NCI-H187 (cell line): Measurements from ENCODE around the gene KSR1.

Experiments
- DNase-seq, 2 experiments: peaks; one replicate each; lab custom pipeline; 2025; lab: John Stamatoyannopoulos, UW

KSR1 gene

DNA sequence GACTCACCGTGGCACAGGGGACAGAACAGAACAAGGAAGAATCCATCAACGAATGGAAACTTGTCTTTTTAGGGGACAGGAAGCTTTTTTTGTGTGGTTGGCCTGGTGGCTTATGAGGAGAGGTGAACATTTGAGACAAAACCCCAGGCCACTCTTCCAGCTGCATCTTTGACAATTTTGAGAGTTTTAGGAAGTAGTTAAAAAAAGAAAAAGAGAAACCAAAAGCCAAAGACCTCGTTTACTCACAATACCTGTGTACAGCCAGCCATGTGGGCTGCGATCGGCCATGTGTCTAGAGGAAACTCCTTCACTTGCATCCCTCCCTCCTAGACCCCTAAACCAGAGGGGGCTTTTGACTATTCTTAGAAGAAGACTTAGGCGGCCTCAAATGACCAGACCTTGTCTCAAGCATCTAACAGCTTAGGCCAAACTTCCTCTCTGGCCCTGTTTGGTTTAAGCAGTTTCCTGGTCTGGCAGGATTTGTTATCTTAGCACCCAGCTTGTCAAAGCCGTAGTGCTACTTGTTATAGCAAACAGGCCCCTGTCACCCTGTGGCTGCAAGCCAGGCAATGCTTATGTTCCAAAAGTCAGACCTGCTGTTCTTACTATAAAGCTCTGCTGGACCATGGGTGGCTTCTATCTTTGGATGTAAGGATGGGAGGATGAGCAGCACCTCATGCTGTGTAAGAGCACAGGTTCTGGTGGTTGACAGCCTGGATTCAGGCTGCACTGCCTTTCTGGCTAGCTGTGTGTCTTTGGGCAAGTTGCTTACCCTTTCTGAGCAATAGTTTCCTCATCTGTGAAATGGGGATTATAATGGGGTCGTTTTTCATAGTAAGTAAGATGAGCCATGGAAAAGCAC lies 17.7 kb downstream of the KSR1 start:
- no peak for DNase-seq

DNA sequence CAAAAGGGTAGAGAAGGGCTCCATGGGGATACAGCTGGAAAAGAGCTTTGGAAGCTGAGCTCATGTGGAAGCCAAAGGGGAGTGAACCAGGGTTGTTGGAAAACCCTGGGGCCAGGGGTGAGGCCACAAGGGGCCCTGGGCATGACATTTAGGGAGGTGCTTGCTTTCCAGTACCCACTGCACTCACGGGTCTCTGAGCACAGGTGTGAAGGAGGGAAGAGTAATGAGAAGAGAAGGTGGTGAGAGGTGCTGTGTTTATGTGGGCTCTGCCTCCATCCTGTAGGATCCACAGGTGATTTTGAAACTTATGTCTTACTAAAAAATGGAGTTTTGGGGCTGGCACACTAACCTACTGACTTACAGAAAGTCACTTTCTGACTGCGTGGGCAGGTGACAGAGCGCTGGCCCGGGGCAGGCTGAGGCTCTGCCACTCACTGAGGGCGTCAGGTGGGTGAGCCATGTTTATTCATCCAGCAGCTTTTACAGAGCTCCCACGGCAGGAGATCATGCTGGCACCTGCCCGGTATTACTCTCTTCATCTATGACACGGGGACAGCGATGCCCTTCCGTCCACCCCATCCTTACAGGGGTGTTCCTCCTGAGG lies 18.9 kb downstream of the KSR1 start:
- DNase-seq, result no peak

GRCh38 chr17:27475981-27476895 lies 20.0 kb downstream of the KSR1 start:
- no peak for DNase-seq

GRCh38 chr17:27477050-27477888 lies 21.0 kb downstream of the KSR1 start:
- DNase-seq, result no peak

- no peak for DNase-seq
Observed at GRCh38 chr17:27477971-27478684, 21.9 kb downstream of the KSR1 start.

DNA sequence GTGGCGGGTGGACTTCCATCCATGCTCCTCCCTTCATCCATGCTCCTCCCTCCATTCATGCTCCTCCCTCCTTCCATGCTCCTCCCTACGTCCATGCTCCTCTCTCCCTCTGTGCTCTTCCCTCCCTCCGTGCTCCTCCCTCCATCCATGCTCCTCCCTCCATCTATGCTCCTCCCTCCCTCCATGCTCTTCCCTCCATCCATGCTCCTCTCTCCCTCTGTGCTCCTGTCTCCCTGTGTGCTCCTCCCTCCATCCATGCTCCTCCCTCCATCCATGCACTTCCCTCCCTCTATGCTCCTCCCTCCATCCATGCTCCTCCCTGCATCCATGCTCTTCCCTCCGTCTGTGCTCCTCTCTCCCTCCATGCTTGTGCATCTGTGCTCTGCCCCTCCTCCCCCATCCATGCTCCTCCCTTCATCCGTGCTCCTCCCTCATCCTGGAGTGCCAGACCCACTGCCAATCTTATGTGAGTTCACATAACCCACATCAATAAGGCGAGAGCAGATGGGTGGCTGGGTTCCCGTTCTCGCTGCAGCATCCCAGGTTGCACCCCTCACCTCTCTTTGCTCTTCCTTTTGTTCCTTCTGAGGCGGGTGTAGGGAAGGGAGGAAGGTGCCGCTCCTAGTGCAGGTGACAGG lies 22.8 kb downstream of the KSR1 start:
- no peak for DNase-seq

- no peak for DNase-seq
Observed at GRCh38 chr17:27479838-27480237, 23.6 kb downstream of the KSR1 start.

DNA sequence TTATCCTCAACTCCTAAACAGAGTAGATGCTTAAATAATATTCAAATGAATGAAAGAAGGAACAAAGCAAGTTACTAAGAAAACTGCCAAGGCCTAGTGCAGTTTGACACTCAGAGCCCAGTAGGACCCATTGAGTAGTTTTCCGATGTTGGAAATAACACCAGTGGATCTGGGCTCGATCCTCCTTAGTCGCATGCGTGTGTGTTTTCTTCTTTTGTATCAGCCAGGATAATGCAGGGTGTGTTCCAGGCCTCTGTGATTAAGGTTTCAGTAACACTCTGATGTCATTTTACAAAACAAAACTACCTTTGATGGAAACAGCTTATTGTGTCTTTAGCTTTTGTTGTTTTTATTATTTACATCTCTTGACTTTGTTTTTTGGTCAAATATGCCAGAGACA lies 24.5 kb downstream of the KSR1 start:
- DNase-seq, result no peak

DNA sequence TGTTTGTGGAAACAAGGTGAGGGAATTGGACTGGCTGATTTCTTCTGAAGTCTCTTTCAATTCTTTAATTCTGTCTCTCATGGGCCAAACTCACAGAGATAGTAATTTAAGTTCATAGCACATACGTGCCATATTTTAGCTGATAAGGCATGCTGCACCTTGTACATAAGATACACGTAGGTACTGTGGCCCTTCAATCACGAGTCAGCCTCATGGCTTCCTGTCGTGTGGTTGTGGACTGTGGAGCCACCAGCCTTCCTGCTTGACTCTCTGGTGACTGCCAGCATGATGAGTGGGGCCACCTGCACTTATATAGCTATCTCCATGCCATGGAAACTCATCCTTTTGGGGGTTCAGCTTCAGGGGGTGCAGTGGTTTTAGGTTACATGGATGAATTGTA lies 25.1 kb downstream of the KSR1 start:
- no peak for DNase-seq

- no peak for DNase-seq
Observed at GRCh38 chr17:27485125-27485524, 28.9 kb downstream of the KSR1 start.

DNA sequence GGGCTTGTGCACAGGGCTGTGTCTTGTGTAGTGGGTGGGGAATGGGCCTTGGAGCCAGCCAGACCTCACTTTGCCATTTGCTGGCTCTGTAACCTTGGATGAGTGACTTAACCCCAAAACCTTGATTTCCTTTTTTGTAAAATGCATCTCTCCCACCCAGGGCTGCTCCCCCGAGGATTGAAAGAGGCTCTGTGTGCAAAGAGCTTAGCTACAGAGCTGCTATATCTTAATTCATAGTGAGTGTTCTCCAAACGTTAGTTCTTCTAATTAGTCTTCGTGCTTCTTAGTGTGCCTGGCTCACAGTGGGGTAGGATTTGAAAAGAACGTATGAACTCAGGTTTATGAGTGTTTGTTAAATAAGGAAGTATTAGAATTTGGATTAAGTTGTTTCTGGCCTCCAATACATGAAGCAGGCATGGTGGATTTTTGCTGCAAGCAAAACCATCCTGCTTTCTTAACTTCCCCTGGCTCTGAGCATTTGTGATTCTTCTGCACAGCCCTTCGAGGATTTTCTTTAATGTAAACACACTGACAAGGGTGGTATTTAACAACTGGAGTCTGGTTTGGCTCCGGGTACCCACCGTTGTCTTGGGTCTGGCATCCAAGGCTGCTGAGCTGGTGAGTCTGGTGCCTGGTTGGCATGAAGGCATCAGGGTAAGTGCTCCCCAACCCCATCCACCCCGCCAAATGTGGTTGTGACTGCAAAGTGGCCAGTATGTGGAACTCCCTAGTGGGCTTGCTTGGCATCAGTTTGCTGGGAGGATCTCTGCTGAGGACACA lies 29.7 kb downstream of the KSR1 start:
- no peak for DNase-seq

DNA sequence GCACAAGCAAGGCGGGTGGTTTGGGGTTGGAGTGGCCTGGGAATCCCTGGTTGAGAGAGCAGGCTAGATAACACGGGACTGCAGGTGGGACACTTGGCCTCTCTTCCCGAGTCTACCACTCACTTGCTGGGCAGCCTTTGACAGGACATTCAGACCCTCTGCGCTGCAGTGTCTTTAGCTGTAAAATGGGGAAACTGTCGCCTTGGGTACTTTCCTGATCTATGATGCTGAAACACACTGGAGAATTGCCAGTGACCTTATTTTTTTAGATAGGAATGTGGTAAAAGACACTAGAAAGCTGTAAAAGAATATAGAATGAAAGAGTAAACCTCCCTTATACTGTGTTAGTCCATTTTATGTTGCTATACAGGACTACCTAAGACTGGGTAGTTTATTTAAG lies 30.5 kb downstream of the KSR1 start:
- no peak for DNase-seq

- DNase-seq, result no peak
Observed at GRCh38 chr17:27488231-27488630, 32.0 kb downstream of the KSR1 start.

DNA sequence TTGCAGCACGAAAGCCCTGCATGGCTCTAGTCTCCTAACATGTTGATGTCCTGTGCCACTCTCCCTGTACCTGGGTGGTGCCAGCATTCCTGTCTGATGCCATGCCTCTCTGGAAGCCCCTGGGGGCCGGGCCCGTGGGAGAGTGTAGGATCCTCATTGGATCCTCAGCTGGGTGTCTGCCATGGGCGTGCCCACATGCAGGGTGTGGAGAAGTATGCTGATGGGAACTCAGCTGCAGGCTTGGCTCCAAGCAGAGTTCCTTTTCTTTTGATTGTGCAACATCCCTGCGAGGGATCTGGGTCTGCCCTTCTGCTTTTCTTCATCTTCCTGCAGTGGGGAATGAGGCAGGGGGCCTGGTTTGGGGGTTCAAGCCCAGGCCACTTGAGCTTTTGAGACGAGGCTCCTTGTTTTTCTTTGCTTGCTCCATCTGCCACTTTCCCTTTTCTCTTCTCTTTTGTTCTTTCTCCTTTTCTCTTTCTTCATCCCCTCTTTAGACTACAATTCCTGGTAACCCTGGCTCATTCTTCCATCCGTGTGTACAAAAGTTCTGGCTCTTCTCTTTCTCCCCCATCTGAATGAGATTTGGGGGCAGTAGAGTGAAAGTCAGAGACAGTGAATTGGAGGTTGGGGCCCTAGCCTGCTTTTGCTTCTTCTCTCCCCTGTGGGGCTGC lies 32.9 kb downstream of the KSR1 start:
- DNase-seq, result no peak

DNA sequence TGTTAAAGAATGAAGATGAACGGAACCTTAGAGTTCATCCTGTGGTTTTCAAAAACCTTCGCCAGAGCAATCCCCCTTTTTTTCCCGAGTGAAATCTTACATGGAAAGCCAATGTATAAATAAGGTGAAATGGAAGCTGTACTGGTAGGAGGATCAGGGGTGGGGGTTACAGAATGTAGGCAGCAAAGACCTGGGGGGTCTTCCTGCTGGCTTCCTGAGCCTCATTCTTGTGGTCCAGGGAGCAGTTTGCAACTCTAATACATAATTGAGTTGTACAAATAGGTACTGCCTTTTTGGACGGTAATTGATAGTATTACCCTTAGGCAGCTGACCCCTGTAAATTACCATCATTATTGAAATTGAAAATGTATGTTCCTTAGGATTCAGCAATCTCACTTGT lies 34.1 kb downstream of the KSR1 start:
- no peak for DNase-seq

DNA sequence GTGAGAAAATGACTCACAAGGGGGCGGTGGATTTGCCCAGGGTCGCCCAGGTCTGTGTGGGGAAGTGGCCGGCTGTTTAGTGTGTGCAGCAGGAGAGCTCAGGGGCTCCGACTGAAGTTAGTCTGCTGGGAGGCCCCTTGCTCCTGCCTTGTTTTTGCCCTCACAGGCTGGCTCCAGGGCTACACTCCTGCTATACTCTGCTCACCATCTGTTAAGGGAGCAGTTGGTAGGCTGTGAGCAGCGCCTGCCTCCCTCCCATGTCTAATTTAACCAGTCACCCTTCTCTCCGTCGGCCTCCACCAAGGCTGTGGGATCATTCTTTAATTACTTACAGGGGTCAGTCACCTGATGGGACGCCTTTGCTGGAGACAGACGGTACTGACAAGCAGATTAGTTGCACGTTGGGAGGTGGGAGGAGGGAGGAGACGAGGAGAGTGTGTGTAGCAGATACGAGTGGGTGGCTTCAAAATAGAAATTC lies 35.5 kb downstream of the KSR1 start:
- DNase-seq, result no peak

DNA sequence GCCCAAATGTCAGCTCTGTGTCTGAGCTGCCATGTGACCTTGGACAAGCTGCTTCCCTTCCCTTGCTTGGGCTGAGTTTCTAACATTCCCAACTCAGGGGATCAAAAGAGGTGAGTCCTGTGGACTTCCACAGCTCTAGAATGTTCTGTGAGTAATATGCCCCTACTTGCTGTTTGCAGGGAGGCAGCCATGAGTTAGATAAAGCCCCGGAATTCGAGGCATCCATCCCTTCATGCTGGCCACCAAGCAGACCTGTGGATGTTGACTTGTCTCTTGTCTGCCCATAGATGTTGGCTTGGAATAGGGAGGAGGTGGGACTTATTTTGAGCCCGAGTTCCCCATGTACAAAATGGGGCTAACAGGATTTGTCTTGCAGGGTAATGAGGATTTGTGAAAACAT lies 36.2 kb downstream of the KSR1 start:
- no peak for DNase-seq

DNA sequence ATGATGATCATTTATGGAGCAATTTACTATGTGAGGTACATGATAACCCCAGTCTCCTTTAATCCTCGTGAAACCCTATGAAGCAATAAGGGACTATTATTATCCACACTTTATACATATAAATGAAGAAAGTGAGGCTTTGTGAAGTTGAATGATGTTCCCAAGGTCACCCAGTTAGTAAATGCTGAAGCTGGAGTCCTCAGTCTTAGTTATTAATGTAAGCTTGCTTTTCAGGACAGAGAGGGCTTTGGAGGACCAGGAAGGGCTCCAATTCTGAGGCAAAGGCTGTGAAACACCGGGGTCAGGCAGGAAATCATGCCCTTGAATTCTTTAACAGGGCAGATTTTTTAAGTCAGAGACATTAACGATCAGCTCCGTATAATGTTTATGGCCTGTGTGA lies 36.8 kb downstream of the KSR1 start:
- DNase-seq, result no peak
